Thyroid gland (tissue), 4 donors: ENCODE measurements around the gene ANKFY1.

ENCODE experiments used
- CTCF ChIP-seq, 6 experiments: fragments of 200-600 bp in 3 of 6; fragments of 450-650 bp in 3 of 6; sonication (generic) in 3 of 6; IDR thresholded peaks; one replicate each; pipeline ENCODE4 v1.5.1; 2016 to 2019; ENCODE audit warnings: antibody characterized with exemption in 6 of 6, mild to moderate bottlenecking in 2 of 6, inconsistent platforms in 1 of 6, moderate library complexity in 1 of 6
- POLR2A ChIP-seq, 2 donors: fragments of 450-650 bp; IDR thresholded peaks; one replicate each; pipeline ENCODE4 v1.6.1; 2017; ENCODE audit warnings: antibody characterized with exemption in 2 of 2, mild to moderate bottlenecking in 2 of 2, moderate library complexity in 1 of 2

GRCh38 chr17:4189280-4189679 is 74.5 kb downstream of the ANKFY1 start:
- TF ChIP-seq POLR2A (IDR thresholded peaks at IDR 0.05): no peak
- no peak for TF ChIP-seq CTCF (IDR thresholded peaks at IDR 0.05)
